ENCODE data around the gene PRKCA. TPM values are rescaled to one million over a fixed set of nuclear protein-coding genes. Genes with fewer than 3 reads are reported as not detected.

The PRKCA gene
- total RNA-seq, 4 donors from 2014 or later, result 3.9 to 12.1 (median 7.0) TPM

DNA sequence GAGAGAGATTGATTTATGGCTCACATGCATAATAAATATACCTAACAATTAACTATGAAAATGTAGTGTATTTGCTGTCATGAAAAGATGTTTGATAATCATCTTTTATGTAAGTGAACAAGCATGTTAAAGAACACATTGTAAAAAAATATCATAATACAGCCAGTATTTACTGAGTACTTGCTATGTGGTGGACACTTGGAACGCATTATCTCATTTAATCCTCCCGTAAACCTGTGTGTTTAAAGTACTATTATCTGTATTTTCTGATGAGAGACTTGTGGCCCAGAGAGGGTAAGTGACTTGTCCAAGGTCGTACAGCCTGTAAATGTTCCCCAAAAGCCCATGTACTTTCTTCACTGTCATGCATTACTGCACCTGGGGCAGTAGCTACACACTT lies 70.7 kb downstream of the PRKCA start:
- TF ChIP-seq CTCF (IDR thresholded peaks at IDR 0.05; ENCODE audit: low read depth), result no peak

DNA sequence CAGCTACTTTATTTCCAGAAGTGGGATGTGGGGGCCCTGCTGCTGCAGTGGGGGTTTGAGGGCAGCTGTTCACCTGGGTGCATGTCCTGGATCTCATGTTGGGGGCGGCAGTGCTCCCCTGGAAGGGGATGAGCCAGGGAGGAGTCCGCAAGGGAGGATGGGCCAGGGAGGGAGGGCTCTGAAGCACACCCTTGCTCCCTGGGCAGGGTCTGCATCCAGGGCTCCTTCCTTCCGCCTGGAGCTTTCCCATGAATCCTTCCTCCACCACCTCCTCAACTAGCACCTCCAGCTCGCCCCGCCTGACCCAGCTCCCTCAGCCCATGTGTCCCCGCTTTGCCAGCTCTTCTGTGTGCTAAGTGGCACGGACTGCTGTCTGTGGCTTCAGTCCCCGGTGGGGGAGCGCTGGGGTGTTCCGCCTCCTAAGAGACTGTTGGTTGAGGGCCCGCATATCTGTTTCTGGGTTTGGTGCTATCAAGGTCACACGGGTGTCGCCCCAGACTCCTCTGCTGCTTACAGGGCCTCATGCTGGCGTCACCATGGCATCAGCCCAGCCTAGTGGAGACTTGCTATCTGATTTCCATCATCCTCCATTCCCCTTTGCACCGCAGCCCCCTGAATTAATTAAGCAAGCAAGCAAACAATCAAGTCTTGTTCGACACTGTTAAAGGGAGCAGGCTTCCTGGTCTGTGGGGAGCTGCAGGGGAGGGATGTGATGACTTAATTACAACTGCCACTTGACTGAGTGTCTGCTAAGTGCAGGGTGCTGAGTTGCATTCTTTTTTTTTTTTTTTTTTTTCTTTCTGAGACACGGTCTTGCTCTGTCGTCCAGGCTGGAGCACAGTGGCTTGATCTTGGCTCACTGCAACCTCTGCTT lies 71.8 kb downstream of the PRKCA start:
- TF ChIP-seq CTCF (IDR thresholded peaks at IDR 0.05; ENCODE audit: low read depth), result no peak

- no peak for TF ChIP-seq CTCF (IDR thresholded peaks at IDR 0.05; ENCODE audit: low read depth)
Observed at GRCh38 chr17:66375121-66375520, 72.7 kb downstream of the PRKCA start.

- no peak for TF ChIP-seq CTCF (IDR thresholded peaks at IDR 0.05; ENCODE audit: low read depth)
Observed at GRCh38 chr17:66378296-66378695, 75.9 kb downstream of the PRKCA start.

DNA sequence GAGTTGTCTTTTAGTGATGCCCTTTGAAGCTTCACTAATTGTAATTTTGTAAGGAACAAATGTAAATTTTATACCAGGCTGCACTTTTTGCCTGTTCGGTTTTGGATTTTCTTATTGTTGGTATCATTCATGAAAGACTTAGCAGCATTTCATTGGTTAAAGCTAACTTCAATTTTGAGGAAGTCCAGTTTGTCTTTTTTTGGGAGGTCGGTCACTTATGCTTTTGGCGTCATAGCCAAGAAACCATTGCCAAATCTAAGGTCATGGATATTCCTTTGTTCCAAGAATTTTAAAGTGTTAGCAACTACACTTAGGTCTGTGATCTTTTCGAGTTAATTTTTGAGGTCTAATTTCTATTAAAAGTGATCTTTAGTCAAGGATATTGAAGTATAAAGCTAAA lies 77.1 kb downstream of the PRKCA start:
- TF ChIP-seq CTCF (IDR thresholded peaks at IDR 0.05; ENCODE audit: low read depth), result no peak

DNA sequence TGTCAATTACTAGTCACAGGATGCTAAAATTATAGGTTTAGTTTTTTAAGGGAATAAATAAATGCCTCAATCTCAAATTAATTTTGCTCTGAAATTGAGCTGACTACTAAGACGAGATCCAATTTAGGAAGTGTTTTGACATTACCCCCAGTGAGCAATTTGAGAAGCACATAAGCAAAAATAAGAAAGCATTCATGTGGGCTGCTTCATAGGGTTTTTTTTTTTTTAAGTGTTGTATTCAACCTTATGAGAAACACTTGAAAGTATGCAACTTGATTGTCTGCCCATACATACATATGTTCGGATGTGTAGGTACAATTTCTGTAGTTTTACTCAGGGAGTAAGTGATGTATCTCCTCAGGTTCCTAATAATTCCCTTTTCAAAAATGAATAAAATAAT lies 77.6 kb downstream of the PRKCA start:
- no peak for TF ChIP-seq CTCF (IDR thresholded peaks at IDR 0.05; ENCODE audit: low read depth)

GRCh38 chr17:66381701-66382362 lies 79.4 kb downstream of the PRKCA start:
- TF ChIP-seq CTCF (IDR thresholded peaks at IDR 0.05; ENCODE audit: low read depth), result no peak
